H9 (cell line): ENCODE data around the gene COPRS. TPM values are rescaled to one million over a fixed set of nuclear protein-coding genes. Genes with fewer than 3 reads are reported as not detected.

Experiments used
- DNase-seq: peaks from one replicate; pipeline ENCODE4 v3.0.0-alpha.2; 2017
- H2AFZ ChIP-seq: one replicate; pipeline ENCODE4 v1.6.1; 2013; ENCODE audit warnings: mild to moderate bottlenecking, low read length, control low read depth, moderate library complexity
- H2AK5ac ChIP-seq: 2 replicates; pipeline ENCODE4 v1.6.1; 2013; ENCODE audit warnings: low read length, control low read depth, mixed read lengths; ENCODE audit not compliant: insufficient read length
- H2BK120ac ChIP-seq: one replicate; pipeline ENCODE4 v1.6.1; 2013; ENCODE audit warnings: low read depth, mild to moderate bottlenecking, low read length, control low read depth, inconsistent platforms; ENCODE audit not compliant: poor library complexity, severe bottlenecking
- H2BK12ac ChIP-seq: 2 replicates; pipeline ENCODE4 v1.6.1; 2013; ENCODE audit warnings: low read length, control low read depth, mixed read lengths, low read depth; ENCODE audit not compliant: insufficient read length
- H2BK15ac ChIP-seq: 2 replicates; pipeline ENCODE4 v1.6.1; 2013; ENCODE audit warnings: low read depth, low read length, control low read depth
- H2BK20ac ChIP-seq: one replicate; pipeline ENCODE4 v1.6.1; 2013; ENCODE audit warnings: low read depth, mild to moderate bottlenecking, low read length, control low read depth, inconsistent platforms; ENCODE audit not compliant: poor library complexity, severe bottlenecking
- H2BK5ac ChIP-seq: 2 replicates; pipeline ENCODE4 v1.6.1; 2013; ENCODE audit warnings: low read length, control low read depth, mixed read lengths; ENCODE audit not compliant: insufficient read length
- H3K14ac ChIP-seq: 2 replicates; pipeline ENCODE4 v1.6.1; 2013; ENCODE audit warnings: low read length, control low read depth; ENCODE audit not compliant: insufficient read depth
- H3K18ac ChIP-seq: 2 replicates; pipeline ENCODE4 v1.6.1; 2013; ENCODE audit warnings: low read depth, mild to moderate bottlenecking, mixed read lengths, low read length, control low read depth; ENCODE audit not compliant: insufficient read length
- H3K23ac ChIP-seq: 2 replicates; pipeline ENCODE4 v1.6.1; 2013; ENCODE audit warnings: low read length, control low read depth, mixed read lengths, low read depth; ENCODE audit not compliant: insufficient read length
- H3K23me2 ChIP-seq: 2 replicates; pipeline ENCODE4 v1.6.1; 2013; ENCODE audit warnings: low read depth, mild to moderate bottlenecking, mixed read lengths, low read length, control low read depth; ENCODE audit not compliant: insufficient read length, poor library complexity, severe bottlenecking
- H3K27ac ChIP-seq: 2 replicates; pipeline ENCODE4 v1.5.1; 2013; ENCODE audit warnings: low read length, control low read depth, mixed read lengths, low read depth; ENCODE audit not compliant: insufficient read length
- H3K27me3 ChIP-seq: 2 replicates; pipeline ENCODE4 v1.6.1; 2013; ENCODE audit warnings: low read length, control low read depth, inconsistent platforms; ENCODE audit not compliant: insufficient read depth
- H3K4ac ChIP-seq: 2 replicates; pipeline ENCODE4 v1.6.1; 2013; ENCODE audit warnings: low read depth, mild to moderate bottlenecking, control low read depth, inconsistent platforms, low read length, moderate library complexity
- H3K4me1 ChIP-seq: 2 replicates; pipeline ENCODE4 v1.6.1; 2013; ENCODE audit warnings: low read length, control low read depth, inconsistent platforms; ENCODE audit not compliant: insufficient read depth
- H3K4me2 ChIP-seq: 2 replicates; pipeline ENCODE4 v1.6.1; 2013; ENCODE audit warnings: low read length, control low read depth, mixed read lengths; ENCODE audit not compliant: insufficient read length, insufficient read depth
- H3K56ac ChIP-seq: 2 replicates; pipeline ENCODE4 v1.6.1; 2013; ENCODE audit warnings: low read depth, mild to moderate bottlenecking, mixed read lengths, low read length, control low read depth; ENCODE audit not compliant: insufficient read length
- H3K79me1 ChIP-seq: 2 replicates; pipeline ENCODE4 v1.6.1; 2013; ENCODE audit warnings: low read depth, mild to moderate bottlenecking, moderate library complexity, low read length, control low read depth, inconsistent platforms; ENCODE audit not compliant: insufficient read depth, poor library complexity, severe bottlenecking
- H3K79me2 ChIP-seq: 2 replicates; pipeline ENCODE4 v1.6.1; 2013; ENCODE audit warnings: low read length, control low read depth, inconsistent platforms; ENCODE audit not compliant: insufficient read depth
- H3K9ac ChIP-seq: 2 replicates; pipeline ENCODE4 v1.6.1; 2013; ENCODE audit warnings: low read length, control low read depth, mixed read lengths; ENCODE audit not compliant: insufficient read length; ENCODE audit errors: extremely low read depth
- H3K9me3 ChIP-seq: one replicate; pipeline ENCODE4 v1.6.1; 2013; ENCODE audit warnings: low read depth, low read length, inconsistent platforms; ENCODE audit not compliant: control insufficient read depth
- H3T11ph ChIP-seq: one replicate; pipeline ENCODE4 v1.6.1; 2013; ENCODE audit warnings: mild to moderate bottlenecking, low read length, control low read depth, inconsistent platforms
- H4K20me1 ChIP-seq: one replicate; pipeline ENCODE4 v1.6.1; 2013; ENCODE audit not compliant: control insufficient read depth, insufficient read length, insufficient read depth
- H4K5ac ChIP-seq: 2 replicates; pipeline ENCODE4 v1.6.1; 2013; ENCODE audit warnings: low read depth, mild to moderate bottlenecking, mixed read lengths, low read length, control low read depth; ENCODE audit not compliant: insufficient read length
- H4K8ac ChIP-seq: replicated peaks from 2 replicates; pipeline ENCODE4 v1.6.1; 2013; ENCODE audit warnings: low read length, control low read depth, mixed read lengths, low read depth; ENCODE audit not compliant: insufficient read length
- H4K91ac ChIP-seq: 2 replicates; pipeline ENCODE4 v1.6.1; 2013; ENCODE audit warnings: low read depth, mild to moderate bottlenecking, moderate library complexity, mixed read lengths, low read length, control low read depth; ENCODE audit not compliant: insufficient read length
- H3K27ac Mint-ChIP-seq, 3 experiments: 2 replicates in 2 of 3; 3 replicates in 1 of 3; pipeline ENCODE4 v1.8.0; 2020 to 2021; ENCODE audit warnings: mixed read lengths in 3 of 3, mild to moderate bottlenecking in 1 of 3, moderate library complexity in 1 of 3
- H3K27me3 Mint-ChIP-seq: 2 replicates; pipeline ENCODE4 v1.8.0; 2021; ENCODE audit warnings: low read depth, mild to moderate bottlenecking, moderate library complexity, mixed read lengths
- H3K36me3 Mint-ChIP-seq, 3 experiments: 2 replicates in 2 of 3; 3 replicates in 1 of 3; pipeline ENCODE4 v1.8.0; 2020 to 2021; ENCODE audit warnings: low read depth in 3 of 3, mixed read lengths in 3 of 3; ENCODE audit not compliant: insufficient read depth in 1 of 3
- H3K4me1 Mint-ChIP-seq, 2 experiments: 2 replicates each; pipeline ENCODE4 v1.8.0; 2020; ENCODE audit warnings: mixed read lengths in 2 of 2
- H3K4me3 Mint-ChIP-seq, 2 experiments: 2 replicates in 1 of 2; 3 replicates in 1 of 2; pipeline ENCODE4 v1.8.0; 2020 to 2021; ENCODE audit warnings: mild to moderate bottlenecking in 2 of 2, mixed read lengths in 2 of 2, moderate library complexity in 1 of 2
- H3K9me3 Mint-ChIP-seq, 2 experiments: 2 replicates in 1 of 2; 3 replicates in 1 of 2; pipeline ENCODE4 v1.8.0; 2020; ENCODE audit warnings: mild to moderate bottlenecking in 2 of 2, mixed read lengths in 2 of 2, moderate library complexity in 1 of 2
- WGBS: extraction: QIAGEN DNeasy Blood & Tissue Kit; methylation state at CpG from one replicate; pipeline ENCODE4 v1.1.7; 2013; ENCODE audit warnings: missing lambda C conversion rate, low lambda C conversion rate, mixed read lengths; ENCODE audit not compliant: insufficient read length; ENCODE audit errors: extremely low coverage; 5-methylcytosine and 5-hydroxymethylcytosine counted together
- total RNA-seq: library from RNA; stranded (reverse); gene quantifications from 2 replicates; pipeline ENCODE4 v1.2.1, GENCODE V29; 2021
- TF ChIP-seq, protein P1 (sequence below): fragments of 200-600 bp; sonication (generic); conservative IDR thresholded peaks from 3 replicates; pipeline ENCODE4 v1.8.0; 2021; ENCODE audit warnings: antibody characterized with exemption, mild to moderate bottlenecking

Gene COPRS
- total RNA-seq, 1 experiment from 2014 or later: 43.8 TPM

DNA sequence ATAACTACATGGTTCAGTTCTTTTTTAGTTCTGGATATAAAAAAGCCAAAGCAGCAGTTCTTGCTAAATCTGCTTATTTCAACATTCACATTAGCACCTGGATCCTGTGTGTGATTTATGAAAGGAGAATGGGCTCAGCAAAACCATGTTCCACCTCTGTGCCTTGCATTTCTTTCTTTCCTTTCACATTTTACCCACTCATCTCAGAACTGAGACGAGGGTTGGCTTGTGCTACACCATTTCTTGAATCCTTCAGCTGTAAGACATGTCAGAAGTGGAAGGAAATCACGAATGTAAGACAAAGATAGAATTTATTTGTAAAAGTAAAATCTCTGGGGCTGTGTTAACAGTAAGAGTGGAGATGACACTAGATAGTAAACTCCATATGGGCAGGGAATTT, 43.6 kb upstream of the COPRS start:
- no peaks in the 10 kb centered on the region for H3K27me3 ChIP-seq
- H3K4me1 ChIP-seq: no peaks in the 10 kb centered on the region
- H2BK12ac ChIP-seq: no peak overlapping the region
- no peak overlapping the region for H3K23ac ChIP-seq
- H3K4ac ChIP-seq: no peak overlapping the region
- peaks cover 3% of the 10 kb centered on the region; the same call in 1 of the 2 replicates for H3K27me3 Mint-ChIP-seq
- peaks cover 3 to 20% (median 9%) of the 10 kb centered on the region in 3 experiments; a peak in 5 of 7 replicates for H3K36me3 Mint-ChIP-seq
- no peak overlapping the region for H2AK5ac ChIP-seq
- no peak overlapping the region for H2AFZ ChIP-seq
- H4K20me1 ChIP-seq: no peaks in the 10 kb centered on the region
- no peak overlapping the region for H4K8ac ChIP-seq
- no peak overlapping the region for H2BK5ac ChIP-seq
- DNase-seq: no peak
- H3K9ac ChIP-seq: no peak overlapping the region
- H3K79me2 ChIP-seq: peaks cover 6% of the 10 kb centered on the region; the same call in 1 of the 2 replicates
- H3K18ac ChIP-seq: no peak overlapping the region
- no peak overlapping the region for H3T11ph ChIP-seq
- no peaks in the 10 kb centered on the region for H3K23me2 ChIP-seq
- peaks cover 2 to 4% of the 10 kb centered on the region in 2 experiments; a peak in 3 of 4 replicates for H3K4me1 Mint-ChIP-seq
- H3K4me3 Mint-ChIP-seq: no peak overlapping the region
- WGBS: no CpG with 5 or more reads among the region's 2 CpGs
- H3K56ac ChIP-seq: no peak overlapping the region
- no peak overlapping the region for H3K27ac Mint-ChIP-seq
- H3K9me3 Mint-ChIP-seq: no peaks in the 10 kb centered on the region
- H2BK15ac ChIP-seq: no peak overlapping the region
- peaks cover 4% of the 10 kb centered on the region for H3K79me1 ChIP-seq
- H3K14ac ChIP-seq: no peak overlapping the region
- no peak overlapping the region for H4K91ac ChIP-seq
- no peak overlapping the region for H3K4me2 ChIP-seq
- no peak overlapping the region for H2BK120ac ChIP-seq
- H2BK20ac ChIP-seq: no peak overlapping the region
- no peak overlapping the region for H3K27ac ChIP-seq
- TF ChIP-seq, protein P1, sequence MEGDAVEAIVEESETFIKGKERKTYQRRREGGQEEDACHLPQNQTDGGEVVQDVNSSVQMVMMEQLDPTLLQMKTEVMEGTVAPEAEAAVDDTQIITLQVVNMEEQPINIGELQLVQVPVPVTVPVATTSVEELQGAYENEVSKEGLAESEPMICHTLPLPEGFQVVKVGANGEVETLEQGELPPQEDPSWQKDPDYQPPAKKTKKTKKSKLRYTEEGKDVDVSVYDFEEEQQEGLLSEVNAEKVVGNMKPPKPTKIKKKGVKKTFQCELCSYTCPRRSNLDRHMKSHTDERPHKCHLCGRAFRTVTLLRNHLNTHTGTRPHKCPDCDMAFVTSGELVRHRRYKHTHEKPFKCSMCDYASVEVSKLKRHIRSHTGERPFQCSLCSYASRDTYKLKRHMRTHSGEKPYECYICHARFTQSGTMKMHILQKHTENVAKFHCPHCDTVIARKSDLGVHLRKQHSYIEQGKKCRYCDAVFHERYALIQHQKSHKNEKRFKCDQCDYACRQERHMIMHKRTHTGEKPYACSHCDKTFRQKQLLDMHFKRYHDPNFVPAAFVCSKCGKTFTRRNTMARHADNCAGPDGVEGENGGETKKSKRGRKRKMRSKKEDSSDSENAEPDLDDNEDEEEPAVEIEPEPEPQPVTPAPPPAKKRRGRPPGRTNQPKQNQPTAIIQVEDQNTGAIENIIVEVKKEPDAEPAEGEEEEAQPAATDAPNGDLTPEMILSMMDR: no peak
- H4K5ac ChIP-seq: no peak overlapping the region
- H3K9me3 ChIP-seq: no peaks in the 10 kb centered on the region
